ENCODE results near the gene IGLON5. TPM values are rescaled to one million over a fixed set of nuclear protein-coding genes. Genes with fewer than 3 reads are reported as not detected.

The IGLON5 gene
- total and polyA plus RNA-seq, 8 donors: 1.0 to 4.1 (median 2.3) TPM; not detected in 2

DNA sequence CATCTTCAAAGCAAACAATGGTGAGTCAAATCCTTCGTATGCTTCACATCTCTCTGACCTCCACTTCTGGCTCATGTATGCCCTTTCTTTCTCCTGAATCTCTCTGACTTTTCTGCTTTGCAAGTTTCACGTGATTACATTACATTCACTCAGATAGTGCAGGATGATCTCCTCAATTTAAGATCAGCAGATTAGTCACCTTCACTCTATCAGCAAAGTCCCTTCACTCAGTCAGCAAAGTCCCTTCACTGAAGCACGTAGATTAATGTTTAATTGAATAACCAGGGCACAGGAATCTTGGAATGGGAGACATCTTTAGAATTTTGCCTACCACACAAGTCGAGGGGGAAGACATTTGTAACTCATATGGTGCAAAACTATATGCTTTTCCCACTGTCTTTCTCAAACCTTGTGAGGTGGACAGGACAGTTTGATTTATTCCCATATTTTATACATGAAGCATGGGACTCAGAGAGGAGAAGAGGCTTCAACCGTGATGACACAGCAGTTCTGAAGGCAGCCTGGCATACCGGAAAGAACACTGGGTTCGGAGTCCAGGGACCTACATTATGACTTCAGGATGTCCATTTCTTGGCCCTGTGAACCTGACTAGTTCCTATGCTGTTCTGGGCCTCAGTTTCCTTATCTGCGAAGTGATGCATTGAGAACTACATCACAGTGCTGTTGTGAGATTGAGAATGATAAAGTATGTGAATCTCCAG, 37.2 kb upstream of the IGLON5 start:
- peaks cover 0 to 8% of the 10 kb centered on the region in 2 donors for H3K4me1 ChIP-seq
- intact Hi-C loops (cut with DNase I): no loop called here
- no peak for DNase-seq

DNA sequence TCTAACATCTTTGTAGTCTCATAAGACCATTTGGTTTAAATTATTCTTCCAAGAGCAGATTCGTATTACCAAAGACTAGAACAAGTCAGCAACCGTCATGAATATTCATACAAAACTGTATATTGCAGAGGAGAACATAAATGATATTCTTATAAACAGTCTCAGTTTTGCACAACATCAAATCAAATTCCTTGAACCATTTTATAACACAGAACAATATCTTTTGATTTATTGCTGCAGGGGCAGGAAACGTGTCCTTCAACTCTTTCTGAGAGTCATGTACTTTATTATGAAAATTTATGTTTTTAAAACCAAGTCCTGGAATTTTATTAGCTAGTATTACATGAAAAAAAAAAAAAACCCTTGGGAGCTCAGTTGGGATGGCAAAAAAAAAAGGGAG, 34.3 kb upstream of the IGLON5 start:
- H3K27ac ChIP-seq: no peak overlapping the region
- no peaks in the 10 kb centered on the region for H3K9me3 ChIP-seq
- no peaks in the 10 kb centered on the region for H3K36me3 ChIP-seq
- no peak for ATAC-seq
- no peak overlapping the region for H3K4me3 ChIP-seq
- intact Hi-C loops (cut with DNase I): no loop called here
- H3K4me1 ChIP-seq: peaks cover 0 to 6% of the 10 kb centered on the region in 2 donors
- TF ChIP-seq, protein P1, sequence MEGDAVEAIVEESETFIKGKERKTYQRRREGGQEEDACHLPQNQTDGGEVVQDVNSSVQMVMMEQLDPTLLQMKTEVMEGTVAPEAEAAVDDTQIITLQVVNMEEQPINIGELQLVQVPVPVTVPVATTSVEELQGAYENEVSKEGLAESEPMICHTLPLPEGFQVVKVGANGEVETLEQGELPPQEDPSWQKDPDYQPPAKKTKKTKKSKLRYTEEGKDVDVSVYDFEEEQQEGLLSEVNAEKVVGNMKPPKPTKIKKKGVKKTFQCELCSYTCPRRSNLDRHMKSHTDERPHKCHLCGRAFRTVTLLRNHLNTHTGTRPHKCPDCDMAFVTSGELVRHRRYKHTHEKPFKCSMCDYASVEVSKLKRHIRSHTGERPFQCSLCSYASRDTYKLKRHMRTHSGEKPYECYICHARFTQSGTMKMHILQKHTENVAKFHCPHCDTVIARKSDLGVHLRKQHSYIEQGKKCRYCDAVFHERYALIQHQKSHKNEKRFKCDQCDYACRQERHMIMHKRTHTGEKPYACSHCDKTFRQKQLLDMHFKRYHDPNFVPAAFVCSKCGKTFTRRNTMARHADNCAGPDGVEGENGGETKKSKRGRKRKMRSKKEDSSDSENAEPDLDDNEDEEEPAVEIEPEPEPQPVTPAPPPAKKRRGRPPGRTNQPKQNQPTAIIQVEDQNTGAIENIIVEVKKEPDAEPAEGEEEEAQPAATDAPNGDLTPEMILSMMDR (IDR thresholded peaks at IDR 0.05): no peak
- no peak for DNase-seq
- H3K27me3 ChIP-seq: peaks cover 0 to 31% of the 10 kb centered on the region in 2 donors

More for the DNA sequence above, 37.2 kb upstream of the IGLON5 start:
- TF ChIP-seq, protein P1 (IDR thresholded peaks at IDR 0.05): no peak
- Histone ChIP-seq H3K27ac (no peak overlapping the region), H3K4me3 (no peak overlapping the region), H3K27me3 (peaks cover 0 to 37% of the 10 kb centered on the region in 2 donors), H3K9me3 (no peaks in the 10 kb centered on the region), H3K36me3 (no peaks in the 10 kb centered on the region)
- ATAC-seq: no peak

DNA sequence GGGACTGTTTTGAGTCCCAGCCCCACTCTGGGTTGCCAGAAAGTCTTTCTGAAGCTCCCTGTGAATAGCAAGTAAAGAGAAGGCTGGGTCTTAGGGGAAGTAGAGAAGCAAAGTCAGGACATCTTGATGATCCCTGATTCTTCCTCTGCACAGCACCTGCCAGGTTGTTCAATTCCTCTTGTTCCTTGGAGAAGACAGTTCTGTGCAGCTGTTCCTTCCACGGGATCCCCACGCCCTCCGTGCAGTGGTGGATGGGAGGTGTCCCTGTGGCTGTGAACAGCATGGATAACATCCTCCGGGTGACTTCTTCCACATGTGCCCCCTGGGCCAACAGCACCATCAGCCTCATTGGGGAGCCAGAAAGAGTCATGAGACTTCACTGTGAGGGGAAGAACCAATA, 29.1 kb upstream of the IGLON5 start:
- no peak for ATAC-seq
- TF ChIP-seq, protein P1 (IDR thresholded peaks at IDR 0.05): no peak
- intact Hi-C loops (cut with DNase I): no loop called here
- Histone ChIP-seq H3K27ac (no peak overlapping the region), H3K4me1 (no peaks in the 10 kb centered on the region), H3K27me3 (peaks cover 0 to 48% of the 10 kb centered on the region in 2 donors), H3K36me3 (no peaks in the 10 kb centered on the region), H3K4me3 (no peak overlapping the region), H3K9me3 (peaks cover 0 to 6% of the 10 kb centered on the region in 2 donors)
- DNase-seq: no peak

DNA sequence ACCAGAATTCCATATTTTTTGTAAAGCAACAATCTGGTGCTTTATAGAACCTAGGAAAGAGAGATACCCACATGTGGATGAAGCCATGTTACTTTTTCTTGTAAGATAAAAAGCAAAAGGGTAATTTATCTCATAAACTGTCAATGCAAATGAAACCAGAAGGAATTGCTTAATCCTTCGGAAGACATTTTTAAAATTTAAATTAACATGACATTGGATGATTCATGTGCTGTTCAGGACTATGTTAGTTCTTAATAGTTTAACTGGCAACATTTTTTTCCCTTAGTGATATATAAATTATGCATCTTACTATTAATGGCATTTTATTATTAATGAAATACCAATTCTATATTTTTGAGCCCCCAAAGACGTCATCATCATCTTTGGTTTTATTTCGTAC, 25.8 kb upstream of the IGLON5 start:
- Histone ChIP-seq H3K27me3 (peaks cover 0 to 34% of the 10 kb centered on the region in 2 donors), H3K4me1 (no peaks in the 10 kb centered on the region), H3K4me3 (no peak overlapping the region), H3K27ac (no peak overlapping the region), H3K9me3 (peaks cover 0 to 6% of the 10 kb centered on the region in 2 donors), H3K36me3 (no peaks in the 10 kb centered on the region)
- ATAC-seq: no peak
- TF ChIP-seq, protein P1 (IDR thresholded peaks at IDR 0.05): no peak
- intact Hi-C loops (cut with DNase I): no loop called here
- no peak for DNase-seq

DNA sequence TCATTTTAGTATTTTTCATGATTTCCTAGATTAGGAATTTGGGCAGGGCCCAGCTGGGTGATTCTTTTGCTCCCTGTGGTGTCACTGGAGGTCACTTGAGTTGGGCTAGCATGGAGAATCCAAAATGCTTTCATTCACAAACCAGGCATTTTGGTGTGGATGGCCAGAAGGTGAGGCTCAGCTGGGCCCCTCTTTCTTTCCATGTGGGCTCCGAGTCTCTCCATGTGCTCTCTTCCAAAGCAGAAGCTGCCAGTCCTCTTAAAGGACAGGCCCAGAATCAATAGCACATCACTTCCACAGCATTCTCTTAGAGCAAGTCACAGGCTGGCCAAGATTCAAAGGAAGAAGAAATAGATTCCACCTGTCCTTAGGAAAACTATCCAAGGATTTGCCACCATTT, 21.8 kb upstream of the IGLON5 start:
- no peaks in the 10 kb centered on the region for H3K9me3 ChIP-seq
- H3K4me1 ChIP-seq: no peaks in the 10 kb centered on the region
- peaks cover 0 to 44% of the 10 kb centered on the region in 2 donors for H3K27me3 ChIP-seq
- ATAC-seq (no peak), DNase-seq (no peak)
- H3K4me3 ChIP-seq: no peak overlapping the region
- no peaks in the 10 kb centered on the region for H3K36me3 ChIP-seq
- TF ChIP-seq, protein P1 (IDR thresholded peaks at IDR 0.05): no peak
- no peak overlapping the region for H3K27ac ChIP-seq
- intact Hi-C loops (cut with DNase I): no loop called here

All from left lung (tissue), 10 donors.